ENCODE results near the gene BRSK1.
A peak's percentile ranks its signal among the peaks of the same experiment; 100 is the strongest.

Gene BRSK1

DNA sequence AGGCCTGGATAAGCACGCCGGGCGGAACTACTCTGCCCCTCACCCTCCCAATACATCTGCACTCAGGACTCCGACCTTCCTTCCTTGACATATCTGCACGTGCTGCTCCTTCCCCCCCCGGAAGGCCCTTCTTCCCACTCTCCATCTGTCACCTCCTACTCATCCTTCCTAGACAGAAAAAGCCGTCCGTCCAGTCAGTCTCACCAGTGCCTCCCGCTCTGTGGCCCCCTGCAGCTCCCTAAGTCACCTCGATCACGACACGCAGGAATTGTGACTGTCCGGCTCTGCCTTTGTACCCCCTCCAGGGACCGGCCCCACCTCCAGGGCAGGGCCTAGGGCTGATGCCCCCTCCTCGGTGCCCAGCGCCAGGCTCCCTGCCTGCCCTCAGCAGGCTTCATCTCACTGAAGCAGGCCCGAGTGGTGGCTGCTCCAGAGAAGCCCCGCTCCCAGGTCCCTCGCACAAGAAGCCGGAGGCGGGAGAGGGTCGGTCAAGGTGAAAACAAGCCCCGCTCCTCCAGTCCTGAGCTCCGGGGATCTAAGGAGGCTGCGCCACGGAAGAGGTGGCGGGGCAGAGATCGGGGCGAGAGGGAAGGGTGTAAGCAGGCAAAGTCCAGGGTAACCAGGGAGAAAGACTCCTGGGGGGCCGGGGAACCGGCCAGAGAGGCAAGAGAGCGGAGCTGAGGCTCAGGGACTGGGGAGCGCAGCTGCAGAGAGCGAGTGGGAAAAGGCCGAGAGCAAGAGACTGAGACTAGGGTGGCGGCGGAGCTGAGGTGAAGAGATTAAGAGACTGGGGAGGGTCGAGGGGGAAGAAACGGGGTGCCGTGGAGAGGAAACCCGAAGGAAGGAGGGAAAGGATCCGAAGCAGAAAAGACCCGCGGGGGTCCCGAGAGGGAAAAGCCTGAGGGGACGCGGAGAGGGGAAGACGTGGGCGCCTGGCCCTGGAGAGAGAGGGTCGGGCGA is 26.1 kb upstream of the BRSK1 start:
- H3K4me1 ChIP-seq (ENCODE audit: insufficient read depth, low read length): peaks cover 27% of the 10 kb centered on the region
- no peaks in the 10 kb centered on the region for H3K9me3 ChIP-seq (ENCODE audit: low read length)
- no peaks in the 10 kb centered on the region for H3K27me3 ChIP-seq (ENCODE audit: insufficient read depth, low read length)
- H3K4me3 ChIP-seq (ENCODE audit: low read length): peak overlapping the region; percentile 78
- H3K36me3 ChIP-seq (ENCODE audit: insufficient read depth, low read length): peaks cover 5% of the 10 kb centered on the region
- H2AFZ ChIP-seq (ENCODE audit: low read depth, low read length): no peak overlapping the region

DNA sequence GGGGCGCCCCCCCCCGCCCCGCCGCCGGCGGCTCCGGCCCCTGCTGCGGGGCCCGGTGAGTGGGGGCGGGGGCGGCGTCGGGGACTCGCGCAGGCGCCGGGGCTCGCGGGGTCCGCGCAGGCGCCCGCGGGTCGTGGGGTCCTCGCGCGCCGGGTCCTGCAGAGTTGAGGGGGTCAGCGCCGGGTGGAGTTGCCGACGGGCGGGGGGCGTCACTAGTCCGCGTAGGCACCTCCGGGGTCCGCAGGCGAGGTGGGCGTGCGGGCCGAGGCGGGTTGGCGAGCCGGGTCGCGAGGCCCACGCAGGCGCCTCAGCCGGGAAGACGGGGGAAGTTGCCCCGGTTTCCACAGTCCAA is 25.3 kb upstream of the BRSK1 start:
- no peaks in the 10 kb centered on the region for H3K27me3 ChIP-seq (ENCODE audit: insufficient read depth, low read length)
- H3K4me1 ChIP-seq (ENCODE audit: insufficient read depth, low read length): peaks cover 24% of the 10 kb centered on the region
- peak overlapping the region; percentile 53 for H2AFZ ChIP-seq (ENCODE audit: low read depth, low read length)
- peaks cover 5% of the 10 kb centered on the region for H3K36me3 ChIP-seq (ENCODE audit: insufficient read depth, low read length)
- H3K4me3 ChIP-seq (ENCODE audit: low read length): peak overlapping the region; percentile 78
- H3K9me3 ChIP-seq (ENCODE audit: low read length): no peaks in the 10 kb centered on the region

DNA sequence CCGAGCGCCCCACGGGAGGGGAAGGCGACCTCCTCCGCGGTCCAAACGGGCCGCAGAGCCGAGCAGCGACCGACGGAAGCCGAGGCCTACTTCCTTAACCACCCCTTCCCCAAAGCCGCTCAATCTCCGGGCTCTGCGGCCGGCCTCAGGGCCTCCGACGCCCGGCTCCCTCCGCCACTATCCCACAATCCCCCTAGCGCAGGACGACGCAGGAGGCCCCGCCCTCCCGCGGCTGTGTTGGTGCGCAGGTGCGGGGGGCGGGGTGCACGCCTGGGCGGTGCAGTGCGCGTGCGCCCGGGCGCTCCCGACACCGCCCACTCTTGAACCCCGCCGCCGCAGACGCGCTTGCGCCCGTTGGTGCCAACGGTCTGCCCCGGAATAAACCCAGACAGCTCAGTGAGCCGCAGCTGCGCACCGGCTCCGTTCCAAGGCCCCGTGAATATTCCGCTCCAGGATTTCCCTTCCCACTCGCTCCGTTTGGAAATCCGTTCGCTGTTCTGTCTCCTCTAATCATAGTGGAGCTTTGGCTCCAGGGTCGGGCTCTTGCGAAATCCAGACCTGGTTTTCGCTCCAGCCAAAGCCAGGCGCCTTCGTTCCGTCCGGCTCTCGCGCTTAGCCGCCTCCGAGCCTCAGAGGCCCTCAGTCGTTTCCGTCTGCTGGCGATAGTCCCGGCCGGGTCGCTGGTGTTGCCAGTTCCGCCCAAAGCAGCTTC is 24.8 kb upstream of the BRSK1 start, which contains the start of gene PPP6R1:
PPP6R1 (minus strand) TSS at position 190 of the 712 bp plus-strand sequence. CDS start 11,914 bp downstream, outside the sequence.
- peaks cover 24% of the 10 kb centered on the region for H3K4me1 ChIP-seq (ENCODE audit: insufficient read depth, low read length)
- no peaks in the 10 kb centered on the region for H3K27me3 ChIP-seq (ENCODE audit: insufficient read depth, low read length)
- H3K9me3 ChIP-seq (ENCODE audit: low read length): no peaks in the 10 kb centered on the region
- peak within 1 kb of the TSS; percentile 53 for H2AFZ ChIP-seq (ENCODE audit: low read depth, low read length)
- peaks cover 5% of the 10 kb centered on the region for H3K36me3 ChIP-seq (ENCODE audit: insufficient read depth, low read length)
- peak within 1 kb of the TSS; percentile 78 for H3K4me3 ChIP-seq (ENCODE audit: low read length)

DNA sequence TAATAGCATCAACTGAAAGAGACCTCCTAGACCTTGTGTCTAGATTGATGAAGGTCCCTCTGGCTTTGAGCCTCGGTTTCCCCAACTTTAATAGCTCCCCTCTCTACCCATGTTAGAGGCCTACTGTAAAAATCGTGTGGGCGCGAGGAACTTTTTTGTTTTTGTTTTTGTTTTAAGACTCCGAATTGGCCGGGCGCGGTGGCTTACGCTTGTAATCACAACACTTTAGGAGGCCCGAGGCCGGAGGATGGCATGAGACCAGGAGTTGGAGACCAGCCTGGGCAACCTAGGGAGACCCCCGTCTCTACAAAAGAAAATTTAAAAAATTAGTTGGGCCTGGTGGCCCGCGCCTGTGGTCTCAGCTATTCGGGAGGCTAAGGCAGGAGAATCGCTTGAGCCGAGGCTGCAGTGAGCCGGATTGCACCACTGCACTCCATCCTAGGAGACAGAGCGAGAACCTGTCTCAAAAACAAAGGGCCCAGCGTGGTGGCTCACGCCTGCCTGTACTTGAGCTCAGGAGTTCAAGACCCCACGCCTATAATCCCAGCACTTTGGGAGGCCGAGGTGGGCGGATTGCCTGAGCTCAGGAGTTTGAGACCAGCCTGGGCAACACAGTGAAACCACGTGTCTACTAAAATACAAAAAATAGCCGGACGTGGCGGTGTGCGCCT is 24.1 kb upstream of the BRSK1 start:
- H2AFZ ChIP-seq (ENCODE audit: low read depth, low read length): peak overlapping the region; percentile 53
- H3K4me3 ChIP-seq (ENCODE audit: low read length): peak overlapping the region; percentile 78
- peaks cover 24% of the 10 kb centered on the region for H3K4me1 ChIP-seq (ENCODE audit: insufficient read depth, low read length)
- peaks cover 5% of the 10 kb centered on the region for H3K36me3 ChIP-seq (ENCODE audit: insufficient read depth, low read length)
- no peaks in the 10 kb centered on the region for H3K27me3 ChIP-seq (ENCODE audit: insufficient read depth, low read length)
- no peaks in the 10 kb centered on the region for H3K9me3 ChIP-seq (ENCODE audit: low read length)

DNA sequence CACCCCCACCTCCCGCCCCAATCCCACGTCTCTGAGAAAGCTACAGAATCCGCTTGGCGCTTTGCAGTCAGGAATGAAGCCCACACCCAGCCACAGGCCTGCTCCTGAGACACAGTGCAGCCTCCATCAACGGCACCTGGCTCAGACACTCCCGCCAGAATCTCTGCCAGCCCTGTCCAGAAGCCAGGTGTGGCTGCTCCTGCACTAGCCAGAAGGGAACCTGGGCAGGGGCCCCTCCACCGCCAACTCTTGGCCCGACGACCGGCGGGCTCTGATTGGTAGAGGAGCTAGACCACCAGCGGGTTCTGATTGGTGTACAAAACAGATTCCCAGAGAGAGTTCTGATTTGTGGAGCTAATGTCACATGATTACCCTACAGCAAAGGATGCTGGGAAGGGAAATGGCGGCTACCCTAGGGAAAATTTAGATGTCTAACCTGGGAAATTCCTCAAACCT is 22.1 kb upstream of the BRSK1 start:
- Histone ChIP-seq H2AFZ (ENCODE audit: low read depth, low read length) (no peak overlapping the region), H3K36me3 (ENCODE audit: insufficient read depth, low read length) (peaks cover under 1% of the 10 kb centered on the region)

DNA sequence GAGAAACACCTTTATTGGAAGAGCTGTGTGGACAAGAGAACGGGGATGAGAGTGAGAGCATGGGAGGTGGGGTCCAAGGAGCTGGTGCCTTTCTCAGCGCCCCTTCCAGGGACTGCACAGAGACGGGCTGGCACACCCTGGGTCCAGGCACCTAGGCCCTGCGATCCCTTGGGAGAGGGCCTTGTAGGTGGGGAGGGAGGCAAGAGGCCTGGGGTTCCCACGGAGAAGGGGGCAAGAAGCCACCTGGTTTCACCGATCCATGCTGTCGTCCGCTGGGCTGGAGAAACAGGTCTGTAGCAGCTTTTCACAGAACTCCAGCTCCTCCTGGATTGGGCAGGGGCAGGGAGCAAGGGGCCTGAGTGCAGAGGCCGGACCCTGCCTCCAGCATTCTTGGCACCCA is 21.4 kb upstream of the BRSK1 start:
- Histone ChIP-seq H2AFZ (ENCODE audit: low read depth, low read length) (no peak overlapping the region), H3K36me3 (ENCODE audit: insufficient read depth, low read length) (no peaks in the 10 kb centered on the region), H3K4me1 (ENCODE audit: insufficient read depth, low read length) (peaks cover 13% of the 10 kb centered on the region), H3K4me3 (ENCODE audit: low read length) (no peak overlapping the region), H3K27me3 (ENCODE audit: insufficient read depth, low read length) (no peaks in the 10 kb centered on the region), H3K9me3 (ENCODE audit: low read length) (no peaks in the 10 kb centered on the region)

More for the DNA sequence above, 22.1 kb upstream of the BRSK1 start:
- peaks cover 20% of the 10 kb centered on the region for H3K4me1 ChIP-seq (ENCODE audit: insufficient read depth, low read length)
- no peaks in the 10 kb centered on the region for H3K27me3 ChIP-seq (ENCODE audit: insufficient read depth, low read length)
- H3K4me3 ChIP-seq (ENCODE audit: low read length): no peak overlapping the region
- H3K9me3 ChIP-seq (ENCODE audit: low read length): no peaks in the 10 kb centered on the region

DNA sequence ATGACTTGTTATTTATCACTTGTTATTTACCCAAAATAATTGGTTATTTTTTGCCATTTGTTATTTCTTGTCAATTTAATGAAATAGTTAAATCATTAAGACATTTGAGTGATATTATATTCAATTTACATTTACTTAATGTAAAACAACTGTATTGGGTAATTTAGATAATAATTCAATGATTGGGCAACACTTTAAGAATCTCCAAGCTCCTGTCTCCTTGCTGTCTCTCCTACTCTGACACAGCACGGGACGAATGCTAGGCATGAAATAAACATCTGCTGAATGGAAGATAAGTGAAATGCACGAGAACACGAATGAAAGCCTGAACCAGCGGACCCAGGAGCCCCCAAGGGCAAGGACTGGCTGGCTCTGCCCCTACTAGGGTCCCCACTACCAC is 19.3 kb upstream of the BRSK1 start:
- no peaks in the 10 kb centered on the region for H3K27me3 ChIP-seq (ENCODE audit: insufficient read depth, low read length)

DNA sequence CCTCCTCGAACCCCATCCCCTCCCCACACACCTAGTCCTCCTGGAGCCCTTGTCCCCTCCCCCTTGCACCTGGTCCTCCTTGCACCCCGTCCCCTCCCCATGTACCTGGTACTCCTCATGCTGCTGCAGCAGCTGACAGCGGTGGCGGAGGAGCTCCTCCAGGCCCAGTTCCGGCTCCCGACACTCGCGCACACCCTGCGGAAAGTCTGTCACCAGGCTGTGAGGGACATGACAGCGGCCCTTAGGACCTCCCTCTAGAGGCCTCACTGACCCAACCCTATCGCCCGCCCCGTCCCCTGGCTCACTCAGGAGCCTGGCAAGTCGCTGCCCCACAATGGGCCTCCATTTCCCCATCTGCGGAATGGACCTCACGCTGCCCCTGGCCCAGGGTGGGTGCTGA is 18.6 kb upstream of the BRSK1 start:
- Histone ChIP-seq H2AFZ (ENCODE audit: low read depth, low read length) (no peak overlapping the region), H3K9me3 (ENCODE audit: low read length) (peaks cover 3% of the 10 kb centered on the region), H3K4me3 (ENCODE audit: low read length) (no peak overlapping the region), H3K36me3 (ENCODE audit: insufficient read depth, low read length) (peaks cover 3% of the 10 kb centered on the region), H3K4me1 (ENCODE audit: insufficient read depth, low read length) (no peaks in the 10 kb centered on the region), H3K27me3 (ENCODE audit: insufficient read depth, low read length) (no peaks in the 10 kb centered on the region)

More for the DNA sequence above, 19.3 kb upstream of the BRSK1 start:
- Histone ChIP-seq H2AFZ (ENCODE audit: low read depth, low read length) (no peak overlapping the region), H3K9me3 (ENCODE audit: low read length) (peaks cover 3% of the 10 kb centered on the region), H3K36me3 (ENCODE audit: insufficient read depth, low read length) (peaks cover 2% of the 10 kb centered on the region), H3K4me3 (ENCODE audit: low read length) (no peak overlapping the region), H3K4me1 (ENCODE audit: insufficient read depth, low read length) (peaks cover 6% of the 10 kb centered on the region)

DNA sequence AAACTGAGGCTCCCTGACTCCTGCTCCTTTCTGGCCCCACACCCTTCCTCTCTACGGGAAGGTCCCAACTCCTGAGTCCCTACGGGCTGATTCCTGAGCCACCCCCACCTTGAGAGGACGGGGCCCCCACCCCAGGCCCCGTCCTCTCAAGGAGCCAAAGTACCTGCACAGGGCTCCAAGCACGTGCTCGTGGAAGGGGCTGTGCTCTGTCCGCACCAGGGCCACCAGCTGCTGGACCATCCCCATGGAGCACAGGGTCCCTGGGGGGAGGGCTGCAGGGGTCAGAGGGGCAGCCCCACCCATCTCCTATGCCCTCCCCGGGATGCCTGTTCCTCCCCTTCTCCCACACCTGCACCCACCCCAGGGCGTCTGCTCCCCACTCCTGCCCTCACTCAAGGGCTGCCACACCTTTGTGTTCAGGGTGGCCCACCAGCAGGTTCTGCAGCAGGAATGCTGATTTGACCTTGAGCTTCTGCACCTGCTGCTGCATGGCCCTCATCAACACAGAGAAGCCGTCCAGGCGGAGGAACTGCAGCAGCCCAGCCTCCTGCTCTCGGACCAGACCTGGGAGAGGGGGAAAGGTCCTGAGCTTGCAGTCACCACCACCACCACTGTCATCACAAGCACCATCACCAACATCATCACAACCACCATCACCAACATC is 17.9 kb upstream of the BRSK1 start:
- peaks cover 3% of the 10 kb centered on the region for H3K9me3 ChIP-seq (ENCODE audit: low read length)
- no peaks in the 10 kb centered on the region for H3K4me1 ChIP-seq (ENCODE audit: insufficient read depth, low read length)
- no peak overlapping the region for H3K4me3 ChIP-seq (ENCODE audit: low read length)
- H3K27me3 ChIP-seq (ENCODE audit: insufficient read depth, low read length): no peaks in the 10 kb centered on the region
- peaks cover 5% of the 10 kb centered on the region for H3K36me3 ChIP-seq (ENCODE audit: insufficient read depth, low read length)
- H2AFZ ChIP-seq (ENCODE audit: low read depth, low read length): no peak overlapping the region

DNA sequence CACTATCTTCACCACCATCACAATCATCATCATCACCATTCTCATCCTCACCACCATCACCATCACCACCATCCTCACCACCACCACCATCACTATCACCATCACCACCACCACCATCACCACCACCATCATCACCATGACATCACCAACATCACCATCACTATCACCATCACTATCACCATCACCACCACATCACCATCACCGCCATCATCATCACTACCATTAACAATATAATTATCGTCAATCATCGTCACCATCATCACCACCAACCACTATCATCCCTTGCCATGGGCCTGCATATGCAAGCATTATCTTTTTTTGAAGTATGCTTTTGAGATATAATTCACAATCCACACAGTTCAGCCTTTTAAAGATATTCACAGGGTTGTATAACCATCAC is 17.4 kb upstream of the BRSK1 start:
- H3K4me3 ChIP-seq (ENCODE audit: low read length): no peak overlapping the region
- no peak overlapping the region for H2AFZ ChIP-seq (ENCODE audit: low read depth, low read length)
- H3K9me3 ChIP-seq (ENCODE audit: low read length): peaks cover 3% of the 10 kb centered on the region
- H3K4me1 ChIP-seq (ENCODE audit: insufficient read depth, low read length): no peaks in the 10 kb centered on the region
- H3K27me3 ChIP-seq (ENCODE audit: insufficient read depth, low read length): no peaks in the 10 kb centered on the region
- H3K36me3 ChIP-seq (ENCODE audit: insufficient read depth, low read length): peaks cover 5% of the 10 kb centered on the region

DNA sequence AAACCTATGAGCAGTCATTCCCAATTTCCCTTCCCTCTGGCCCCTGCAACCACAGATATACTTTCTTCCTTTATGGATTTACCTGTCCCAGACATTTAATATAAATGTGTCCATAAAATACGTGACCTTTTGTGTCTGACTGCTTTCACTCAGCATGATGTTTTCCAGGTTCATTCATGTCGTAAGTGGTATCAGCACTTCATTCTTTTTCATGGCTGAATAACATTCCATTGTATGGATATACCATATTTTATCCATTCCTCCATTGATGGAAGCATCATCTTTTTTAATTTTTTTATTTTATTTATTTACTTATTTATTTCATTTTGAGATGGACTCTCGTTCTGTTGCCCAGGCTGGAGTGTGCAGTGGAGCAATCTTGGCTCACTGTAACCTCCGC is 17.0 kb upstream of the BRSK1 start:
- H3K4me1 ChIP-seq (ENCODE audit: insufficient read depth, low read length): no peaks in the 10 kb centered on the region
- peaks cover 3% of the 10 kb centered on the region for H3K9me3 ChIP-seq (ENCODE audit: low read length)
- peaks cover 5% of the 10 kb centered on the region for H3K36me3 ChIP-seq (ENCODE audit: insufficient read depth, low read length)
- H3K4me3 ChIP-seq (ENCODE audit: low read length): no peak overlapping the region
- no peak overlapping the region for H2AFZ ChIP-seq (ENCODE audit: low read depth, low read length)
- no peaks in the 10 kb centered on the region for H3K27me3 ChIP-seq (ENCODE audit: insufficient read depth, low read length)

DNA sequence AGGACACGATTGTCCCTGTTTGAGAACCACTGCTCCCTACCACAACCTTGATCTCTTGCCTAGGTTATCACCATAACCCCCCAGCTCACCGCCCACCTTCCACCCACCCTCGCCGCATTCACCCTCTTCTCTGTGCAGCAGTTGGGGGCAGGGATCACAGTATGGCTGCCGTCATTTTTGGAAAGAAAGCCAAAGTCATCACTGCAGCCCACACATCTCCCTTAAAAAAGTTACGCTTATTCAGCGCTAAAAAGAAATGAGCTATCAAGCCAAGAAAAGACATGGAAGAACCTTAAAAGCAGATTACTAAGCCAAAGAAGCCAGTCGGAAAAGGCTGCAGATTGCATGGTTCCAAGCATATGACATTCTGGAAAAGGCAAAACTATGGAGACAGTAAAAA is 14.5 kb upstream of the BRSK1 start:
- peaks cover 17% of the 10 kb centered on the region for H3K36me3 ChIP-seq (ENCODE audit: insufficient read depth, low read length)
- H2AFZ ChIP-seq (ENCODE audit: low read depth, low read length): no peak overlapping the region
- no peaks in the 10 kb centered on the region for H3K4me1 ChIP-seq (ENCODE audit: insufficient read depth, low read length)
- H3K9me3 ChIP-seq (ENCODE audit: low read length): peaks cover 3% of the 10 kb centered on the region
- no peaks in the 10 kb centered on the region for H3K27me3 ChIP-seq (ENCODE audit: insufficient read depth, low read length)
- H3K4me3 ChIP-seq (ENCODE audit: low read length): no peak overlapping the region

Measured in neuron (in vitro differentiated cells).